DND-41 (cell line): ENCODE results near the gene PDGFRB.

ENCODE experiments used
- ATAC-seq: fragments of 200-7000 bp; cut with Tn5 transposase; 3 replicates; pipeline ENCODE4 v1.9.1; 2021; ENCODE audit warnings: low read depth; ENCODE audit not compliant: insufficient read depth
- DNase-seq: peaks from one replicate; pipeline ENCODE4 v3.0.0-alpha.2; 2020
- H2AFZ ChIP-seq: 2 replicates; pipeline ENCODE4 v1.6.0; 2012; ENCODE audit warnings: low read depth, low read length
- H3K27ac ChIP-seq: 2 replicates; pipeline ENCODE4 v1.5.1; 2012; ENCODE audit warnings: low read length, inconsistent platforms
- H3K27me3 ChIP-seq: fragments of 200-600 bp; sonication (generic); 2 replicates; pipeline ENCODE4 v1.6.0; 2012; ENCODE audit warnings: low read length, mild to moderate bottlenecking, inconsistent platforms; ENCODE audit not compliant: insufficient read depth, poor library complexity
- H3K36me3 ChIP-seq: 2 replicates; pipeline ENCODE4 v1.5.1; 2012; ENCODE audit warnings: low read length, inconsistent platforms; ENCODE audit not compliant: insufficient read depth
- H3K4me1 ChIP-seq: 2 replicates; pipeline ENCODE4 v1.5.1; 2012; ENCODE audit warnings: mild to moderate bottlenecking, low read length; ENCODE audit not compliant: insufficient read depth
- H3K4me2 ChIP-seq: 2 replicates; pipeline ENCODE4 v1.6.0; 2012; ENCODE audit warnings: mild to moderate bottlenecking, moderate library complexity, low read length, inconsistent platforms; ENCODE audit not compliant: insufficient read depth
- H3K4me3 ChIP-seq, 2 experiments: fragments of 200-600 bp in 1 of 2; shearing (Covaris generic) in 1 of 2; 2 replicates each; pipeline ENCODE4 v1.5.1; 2012 to 2016; ENCODE audit warnings: inconsistent platforms in 2 of 2, low read length in 2 of 2, mild to moderate bottlenecking in 2 of 2, low read depth in 1 of 2, moderate library complexity in 1 of 2
- H3K79me2 ChIP-seq: 2 replicates; pipeline ENCODE4 v1.6.0; 2012; ENCODE audit warnings: low read length, inconsistent platforms; ENCODE audit not compliant: insufficient read depth
- H3K9ac ChIP-seq: 2 replicates; pipeline ENCODE4 v1.6.0; 2012; ENCODE audit warnings: low read depth, mild to moderate bottlenecking, inconsistent platforms, low read length, moderate library complexity
- H3K9me3 ChIP-seq: 2 replicates; pipeline ENCODE4 v1.5.1; 2012; ENCODE audit warnings: low read length, moderate library complexity, mild to moderate bottlenecking, inconsistent platforms; ENCODE audit not compliant: insufficient read depth, severe bottlenecking
- H4K20me1 ChIP-seq: 2 replicates; pipeline ENCODE4 v1.6.0; 2012; ENCODE audit warnings: low read length; ENCODE audit not compliant: insufficient read depth
- CTCF ChIP-seq: IDR thresholded peaks from 2 replicates; pipeline ENCODE4 v1.5.1; 2012; ENCODE audit warnings: borderline replicate concordance, low read length, moderate library complexity, mild to moderate bottlenecking; ENCODE audit not compliant: poor library complexity, severe bottlenecking; ENCODE audit errors: extremely low read depth
- EZH2 ChIP-seq: IDR thresholded peaks from 3 replicates; pipeline ENCODE4 v1.6.1; 2012; ENCODE audit warnings: borderline replicate concordance, low read depth, mild to moderate bottlenecking, moderate library complexity, low read length, inconsistent platforms; ENCODE audit not compliant: severe bottlenecking

The PDGFRB gene

GRCh38 chr5:150124111-150124557, 31.5 kb downstream of the PDGFRB start:
- Histone ChIP-seq H3K36me3 (no peaks in the 10 kb centered on the region), H3K4me1 (no peaks in the 10 kb centered on the region), H4K20me1 (no peaks in the 10 kb centered on the region), H3K4me2 (no peak overlapping the region), H3K27me3 (no peaks in the 10 kb centered on the region), H3K27ac (no peak overlapping the region), H2AFZ (no peak overlapping the region), H3K79me2 (no peaks in the 10 kb centered on the region), H3K9me3 (no peaks in the 10 kb centered on the region), H3K9ac (no peak overlapping the region), H3K4me3 (no peak overlapping the region)
- DNase-seq: no peak
- ATAC-seq: no peak
- TF ChIP-seq CTCF (no peak), EZH2 (no peak)

GRCh38 chr5:150123542-150123941, 32.1 kb downstream of the PDGFRB start:
- Histone ChIP-seq H3K9me3 (no peaks in the 10 kb centered on the region), H2AFZ (no peak overlapping the region), H3K27ac (no peak overlapping the region), H3K4me3 (no peak overlapping the region), H3K4me2 (no peak overlapping the region), H3K9ac (no peak overlapping the region), H3K4me1 (no peaks in the 10 kb centered on the region), H4K20me1 (no peaks in the 10 kb centered on the region), H3K27me3 (no peaks in the 10 kb centered on the region), H3K79me2 (no peaks in the 10 kb centered on the region), H3K36me3 (no peaks in the 10 kb centered on the region)
- DNase-seq: no peak
- TF ChIP-seq EZH2 (no peak), CTCF (no peak)
- ATAC-seq: no peak

- no peak for TF ChIP-seq EZH2
- no peak for TF ChIP-seq CTCF
- Histone ChIP-seq H3K79me2 (no peaks in the 10 kb centered on the region), H3K4me3 (no peak overlapping the region), H3K4me2 (no peak overlapping the region), H4K20me1 (no peaks in the 10 kb centered on the region), H3K27ac (no peak overlapping the region), H3K36me3 (no peaks in the 10 kb centered on the region), H3K4me1 (no peaks in the 10 kb centered on the region), H3K9me3 (no peaks in the 10 kb centered on the region), H3K9ac (no peak overlapping the region), H3K27me3 (no peaks in the 10 kb centered on the region), H2AFZ (no peak overlapping the region)
- no peak for DNase-seq
- no peak for ATAC-seq
Measured at GRCh38 chr5:150122536-150123481, 32.8 kb downstream of the PDGFRB start.
